HG03558 (cell line): ENCODE data around the gene CA9.
"Not testable (repeated sequence)": the region's sequence is repeated elsewhere in the genome, so short reads cannot be mapped to it uniquely, and the experiment has no call there.

Experiments used
- ATAC-seq: cut with Tn5 transposase; IDR thresholded peaks from one replicate; pipeline ENCODE4 v1.9.1; 2021; ENCODE audit warnings: moderate number of reproducible peaks; ENCODE audit not compliant: unreplicated experiment; ENCODE audit errors: extremely low read depth

The CA9 gene

DNA sequence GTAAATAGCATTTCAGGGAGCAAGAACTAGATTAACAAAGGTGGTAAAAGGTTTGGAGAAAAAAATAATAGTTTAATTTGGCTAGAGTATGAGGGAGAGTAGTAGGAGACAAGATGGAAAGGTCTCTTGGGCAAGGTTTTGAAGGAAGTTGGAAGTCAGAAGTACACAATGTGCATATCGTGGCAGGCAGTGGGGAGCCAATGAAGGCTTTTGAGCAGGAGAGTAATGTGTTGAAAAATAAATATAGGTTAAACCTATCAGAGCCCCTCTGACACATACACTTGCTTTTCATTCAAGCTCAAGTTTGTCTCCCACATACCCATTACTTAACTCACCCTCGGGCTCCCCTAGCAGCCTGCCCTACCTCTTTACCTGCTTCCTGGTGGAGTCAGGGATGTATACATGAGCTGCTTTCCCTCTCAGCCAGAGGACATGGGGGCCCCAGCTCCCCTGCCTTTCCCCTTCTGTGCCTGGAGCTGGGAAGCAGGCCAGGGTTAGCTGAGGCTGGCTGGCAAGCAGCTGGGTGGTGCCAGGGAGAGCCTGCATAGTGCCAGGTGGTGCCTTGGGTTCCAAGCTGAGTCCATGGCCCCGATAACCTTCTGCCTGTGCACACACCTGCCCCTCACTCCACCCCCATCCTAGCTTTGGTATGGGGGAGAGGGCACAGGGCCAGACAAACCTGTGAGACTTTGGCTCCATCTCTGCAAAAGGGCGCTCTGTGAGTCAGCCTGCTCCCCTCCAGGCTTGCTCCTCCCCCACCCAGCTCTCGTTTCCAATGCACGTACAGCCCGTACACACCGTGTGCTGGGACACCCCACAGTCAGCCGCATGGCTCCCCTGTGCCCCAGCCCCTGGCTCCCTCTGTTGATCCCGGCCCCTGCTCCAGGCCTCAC is at the start of gene CA9:
CA9 (plus strand) TSS at position 797 of the 893 bp plus-strand sequence; CDS start at position 829, 32 bp downstream.
- no peak for ATAC-seq

DNA sequence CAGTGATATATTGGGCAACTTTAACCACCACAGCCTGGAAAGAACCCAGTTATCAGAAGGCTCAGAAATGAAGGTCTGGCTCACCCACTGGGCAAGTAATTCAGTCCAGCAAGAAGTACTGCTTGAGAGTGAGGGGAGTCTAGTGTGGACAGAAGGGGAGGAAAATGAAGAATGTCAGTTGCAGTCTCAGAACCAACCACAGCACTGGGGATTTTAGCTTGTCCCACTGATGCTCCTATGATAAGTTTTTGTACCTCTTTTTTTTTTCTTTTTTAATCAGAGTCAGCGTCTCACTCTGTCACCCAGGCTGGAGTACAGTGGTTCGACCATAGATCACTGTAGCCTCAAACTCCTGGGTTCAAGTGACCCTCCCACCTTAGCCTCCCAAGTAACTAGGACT is 46.2 kb upstream of the CA9 start:
- no peak for ATAC-seq

DNA sequence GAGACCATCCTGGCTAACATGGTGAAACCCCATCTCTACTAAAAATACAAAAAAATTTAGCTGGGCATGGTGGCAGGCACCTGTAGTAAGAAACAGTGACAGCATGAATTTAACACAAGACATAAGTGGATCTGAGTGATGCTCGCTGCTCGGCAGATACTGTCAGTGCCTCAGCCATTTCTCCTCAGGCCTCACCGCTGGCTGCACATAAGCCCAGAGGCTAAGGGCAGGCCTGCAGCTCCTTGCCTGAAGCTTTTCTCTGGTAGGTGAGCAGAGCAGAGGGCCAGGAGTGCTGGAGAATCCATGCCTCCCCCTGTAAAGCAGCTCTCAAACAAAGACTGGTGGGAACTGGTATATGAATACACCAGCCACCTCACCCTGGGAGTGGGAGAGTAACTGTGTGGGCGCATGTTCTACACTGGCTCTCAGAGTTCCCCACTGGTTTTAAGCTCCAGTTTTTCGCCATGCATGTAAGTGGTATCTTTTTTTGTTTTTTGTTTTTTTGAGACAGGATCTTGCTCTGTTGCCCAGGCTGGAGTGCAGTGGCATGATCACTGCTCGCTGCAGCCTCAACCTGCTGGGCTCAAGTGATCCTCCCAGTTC is 45.2 kb upstream of the CA9 start:
- no peak for ATAC-seq

DNA sequence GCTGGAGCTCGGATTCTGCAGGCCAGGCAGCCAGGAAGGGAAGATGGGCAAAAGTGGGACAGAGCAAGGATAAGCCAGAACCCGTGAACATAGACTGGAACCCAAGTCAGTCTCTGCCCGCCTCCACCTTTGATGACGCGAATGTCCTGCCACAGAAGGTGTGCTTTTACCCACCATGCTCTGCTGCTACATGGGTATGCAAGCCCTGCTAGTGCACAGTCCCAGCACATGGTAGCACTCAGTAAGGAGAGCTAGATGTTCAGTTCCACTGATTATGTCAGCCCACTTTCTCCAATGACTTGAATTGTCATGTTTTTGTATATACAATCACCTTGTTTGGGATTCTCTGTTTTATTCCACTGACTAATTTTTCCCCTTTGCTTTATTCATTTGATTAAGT is 44.1 kb upstream of the CA9 start:
- ATAC-seq = no peak

DNA sequence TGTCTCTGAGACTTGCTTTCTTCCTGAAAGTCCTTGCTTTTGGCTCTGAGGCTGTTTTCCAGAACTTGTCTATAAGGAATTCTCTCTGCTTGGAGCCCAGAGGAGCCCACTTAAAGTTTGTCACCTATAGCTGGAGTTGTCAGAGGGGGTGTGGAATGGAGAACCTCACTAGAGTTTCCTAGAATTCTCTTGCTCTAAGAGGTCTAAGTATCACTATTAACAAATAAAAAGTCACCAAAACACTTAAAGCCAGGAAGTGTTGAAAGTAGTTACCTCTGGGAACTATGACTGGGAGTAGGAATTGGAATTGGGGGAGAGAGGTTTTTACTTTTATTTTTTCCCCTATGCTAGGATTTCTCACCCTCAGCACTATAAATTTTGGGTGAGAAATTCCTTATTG is 38.0 kb upstream of the CA9 start:
- ATAC-seq = no peak

DNA sequence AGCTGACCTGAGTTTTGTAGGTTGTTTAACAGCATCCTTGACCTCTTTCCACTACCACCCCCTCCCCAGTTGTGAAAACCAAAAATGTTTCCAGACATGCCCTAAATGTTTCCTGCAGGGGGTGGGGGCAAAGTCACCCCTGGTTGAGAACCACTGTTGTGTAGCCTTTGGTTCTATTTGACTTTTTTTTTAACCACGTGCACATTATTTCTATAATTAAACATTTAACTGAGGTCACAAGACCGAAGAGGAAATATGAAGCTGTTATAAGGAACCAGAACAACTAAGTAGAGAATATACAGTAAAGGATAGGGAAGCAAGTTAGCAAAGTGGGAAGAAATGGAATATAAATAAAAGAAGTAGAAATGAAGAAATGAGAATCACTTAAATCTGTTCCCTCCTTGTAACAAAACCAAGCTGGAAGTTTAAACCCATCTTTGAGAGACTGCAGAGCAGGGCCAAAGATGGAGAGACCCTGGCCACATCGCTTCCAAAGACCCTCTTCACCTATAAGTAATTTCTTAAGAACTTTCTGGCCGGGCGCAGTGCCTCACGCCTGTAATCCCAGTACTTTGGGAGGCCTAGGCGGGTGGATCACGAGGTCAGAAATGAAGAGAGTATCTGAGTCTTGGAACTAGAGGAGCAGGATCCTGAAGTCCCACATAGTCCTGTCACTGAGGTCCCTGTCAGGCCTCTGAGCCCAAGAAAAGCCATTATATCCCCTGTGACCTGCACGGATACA is 37.4 kb upstream of the CA9 start:
- no peak for ATAC-seq

DNA sequence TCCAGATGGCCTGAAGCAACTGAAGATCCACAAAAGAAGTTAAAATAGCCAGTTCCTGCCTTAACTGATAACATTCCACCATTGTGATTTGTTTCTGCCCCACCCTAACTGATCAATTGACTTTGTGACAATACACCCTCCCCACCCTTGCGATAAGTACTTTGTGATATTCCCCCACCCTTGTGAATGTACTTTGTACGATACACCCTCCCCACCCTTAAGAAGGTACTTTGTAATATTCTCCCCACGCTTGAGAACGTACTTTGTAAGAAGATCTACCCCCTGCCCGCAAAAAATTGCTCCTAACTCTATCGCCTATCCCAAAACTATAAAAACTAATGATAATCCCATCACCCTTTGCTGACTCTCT is 36.9 kb upstream of the CA9 start:
- not testable (repeated sequence) for ATAC-seq

DNA sequence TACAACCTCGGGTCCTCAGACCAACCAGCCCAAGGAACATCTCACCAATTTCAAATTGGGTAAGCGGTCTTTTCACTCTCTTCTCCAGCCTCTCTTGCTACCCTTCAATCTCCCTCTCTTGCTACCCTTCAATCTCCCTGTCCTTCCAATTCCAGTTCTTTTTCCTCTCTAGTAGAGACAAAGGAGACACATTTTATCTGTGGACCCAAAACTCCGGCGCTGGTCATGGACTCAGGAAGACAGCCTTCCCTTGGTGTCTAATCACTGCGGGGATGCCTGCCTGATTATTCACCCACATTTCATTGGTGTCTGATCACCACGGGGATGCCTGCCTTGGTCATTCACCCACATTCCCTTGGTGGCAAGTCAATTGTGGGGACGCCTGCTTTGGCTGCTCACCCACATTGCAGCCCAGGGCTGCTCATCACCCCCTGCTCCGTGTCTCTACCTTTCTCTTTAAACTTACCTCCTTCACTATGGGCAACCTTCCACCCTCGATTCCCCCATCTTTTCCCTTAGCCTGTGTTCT is 36.2 kb upstream of the CA9 start:
- not testable (repeated sequence) for ATAC-seq

DNA sequence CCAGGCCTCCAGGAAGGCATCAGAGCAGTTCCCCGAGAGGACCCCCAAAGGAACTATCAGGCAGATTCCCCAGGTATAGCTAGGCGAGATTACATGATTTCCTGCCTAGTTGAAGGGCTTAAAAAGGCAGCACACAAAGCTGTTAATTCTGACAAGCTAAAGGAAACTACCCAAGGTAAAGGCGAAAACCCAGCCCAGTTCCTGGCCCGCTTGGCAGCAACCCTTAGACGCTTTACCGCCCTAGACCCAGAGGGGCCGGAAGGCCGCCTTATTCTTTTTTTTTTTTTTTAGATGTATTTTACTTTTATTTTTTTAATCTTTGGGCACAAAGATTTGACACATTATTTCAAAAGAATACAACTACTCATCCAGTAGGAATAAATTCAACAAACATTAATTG is 35.0 kb upstream of the CA9 start:
- not testable (repeated sequence) for ATAC-seq

DNA sequence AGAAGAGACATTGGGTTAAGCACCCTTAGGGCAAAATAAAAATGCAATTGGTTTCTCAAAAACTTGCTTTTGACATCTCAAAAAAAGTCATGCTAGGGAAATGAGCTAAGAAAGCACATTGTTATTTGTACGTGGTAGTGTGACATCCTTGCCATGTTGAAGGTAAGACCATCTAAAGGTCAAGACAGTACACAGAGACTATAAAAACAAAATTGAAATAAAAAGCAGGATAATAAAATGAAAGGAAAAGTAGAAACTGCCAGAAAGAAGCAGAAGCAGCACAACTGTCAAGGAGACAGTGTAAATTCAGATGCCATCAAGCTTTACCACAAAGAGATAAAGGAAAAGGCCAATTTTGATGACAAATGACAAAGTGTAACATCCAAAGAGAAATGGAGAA is 34.5 kb upstream of the CA9 start:
- ATAC-seq = not testable (repeated sequence)

DNA sequence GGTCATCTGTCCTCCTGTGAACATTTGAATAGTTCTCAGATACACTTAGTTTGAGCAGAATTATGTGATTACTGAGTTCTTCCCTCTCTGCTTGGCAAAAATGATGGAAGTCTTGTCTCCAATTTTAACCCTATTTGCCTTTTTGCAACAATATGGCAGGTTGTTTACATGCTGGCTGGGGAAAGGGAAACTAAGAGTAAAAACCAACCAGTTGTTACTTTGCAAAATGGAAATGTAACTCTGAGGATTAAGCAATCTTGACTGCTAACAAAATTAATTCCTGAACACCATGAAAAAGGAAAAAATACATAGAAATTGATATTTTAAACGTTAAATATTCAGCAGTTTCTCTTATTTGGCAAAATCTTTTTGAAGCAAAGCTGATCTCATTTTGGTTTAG is 34.1 kb upstream of the CA9 start:
- no peak for ATAC-seq

DNA sequence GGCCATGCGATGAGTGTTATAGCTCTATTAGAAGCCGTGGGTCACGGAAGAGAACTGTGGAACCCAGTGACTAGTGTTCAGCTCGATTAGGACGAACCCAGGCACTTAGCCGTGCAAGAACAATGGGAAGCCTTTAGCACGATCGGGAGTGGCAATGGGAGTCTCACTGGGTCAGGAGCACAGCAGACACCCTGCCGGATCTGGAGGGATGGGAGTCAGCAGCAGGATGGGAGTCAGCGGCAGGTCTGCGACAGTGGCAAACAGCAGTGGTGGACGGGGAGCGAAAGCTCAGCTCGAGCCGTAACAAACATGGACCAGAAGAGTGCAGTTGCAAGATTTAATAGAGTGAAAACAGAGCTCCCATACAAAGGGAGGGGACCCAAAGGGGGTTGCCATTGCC is 33.3 kb upstream of the CA9 start:
- not testable (repeated sequence) for ATAC-seq

DNA sequence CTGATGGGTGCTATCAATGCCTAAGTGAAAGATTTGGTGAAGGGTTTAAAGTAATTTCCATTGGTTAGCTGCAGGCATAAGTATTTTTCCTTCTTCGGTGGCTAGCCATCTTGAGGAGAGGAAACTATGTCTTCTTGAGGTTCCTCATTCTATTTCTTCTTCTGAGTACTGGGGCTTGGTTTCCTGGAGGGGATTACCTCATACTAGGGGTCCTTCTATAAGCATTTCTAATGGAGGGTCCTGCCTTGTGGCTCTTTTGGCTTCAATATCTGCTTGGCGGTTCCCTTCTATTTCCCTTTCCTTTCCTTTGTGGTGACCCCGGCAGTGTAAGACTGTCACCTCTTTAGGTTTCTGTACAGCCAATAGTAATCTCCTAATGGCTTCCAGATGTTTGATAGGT is 32.2 kb upstream of the CA9 start:
- not testable (repeated sequence) for ATAC-seq

DNA sequence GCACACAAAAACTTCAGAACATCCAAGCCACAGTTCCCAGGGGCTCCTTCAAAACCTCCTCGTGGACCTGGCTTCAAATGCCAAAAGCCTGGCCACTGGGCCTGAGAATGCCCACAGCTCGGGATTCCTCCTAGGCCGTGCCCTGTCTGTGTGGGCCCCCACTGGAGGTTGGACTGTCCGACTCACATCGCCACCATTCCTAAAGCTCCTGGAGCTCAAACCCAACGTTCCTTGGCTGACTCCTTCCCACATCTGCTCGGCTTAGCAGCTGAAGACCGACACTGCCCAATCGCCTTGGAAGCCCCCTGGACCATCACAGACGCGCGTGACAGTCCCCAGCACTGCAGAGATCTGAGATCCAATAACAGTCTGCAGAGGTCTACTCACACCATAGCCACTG is 30.7 kb upstream of the CA9 start:
- ATAC-seq = no peak

DNA sequence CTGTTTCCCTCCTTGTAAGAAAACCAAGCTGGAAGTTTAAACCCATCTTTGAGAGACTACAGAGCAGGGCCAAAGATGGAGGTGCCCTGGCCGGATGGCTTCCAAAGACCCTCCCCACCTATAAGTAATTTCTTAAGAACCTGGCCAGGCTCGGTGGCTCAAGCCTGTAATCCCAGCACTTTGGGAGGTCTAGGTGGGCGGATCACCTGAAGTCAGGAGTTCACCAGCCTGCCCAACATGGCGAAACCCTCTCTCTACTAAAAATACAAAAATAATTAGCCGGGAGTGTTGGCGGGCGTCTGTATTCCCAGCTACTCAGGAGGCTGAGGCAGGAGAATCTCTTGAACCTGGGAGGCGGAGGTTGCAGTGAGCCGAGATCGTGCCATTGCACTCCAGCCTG is 28.0 kb upstream of the CA9 start:
- not testable (repeated sequence) for ATAC-seq

DNA sequence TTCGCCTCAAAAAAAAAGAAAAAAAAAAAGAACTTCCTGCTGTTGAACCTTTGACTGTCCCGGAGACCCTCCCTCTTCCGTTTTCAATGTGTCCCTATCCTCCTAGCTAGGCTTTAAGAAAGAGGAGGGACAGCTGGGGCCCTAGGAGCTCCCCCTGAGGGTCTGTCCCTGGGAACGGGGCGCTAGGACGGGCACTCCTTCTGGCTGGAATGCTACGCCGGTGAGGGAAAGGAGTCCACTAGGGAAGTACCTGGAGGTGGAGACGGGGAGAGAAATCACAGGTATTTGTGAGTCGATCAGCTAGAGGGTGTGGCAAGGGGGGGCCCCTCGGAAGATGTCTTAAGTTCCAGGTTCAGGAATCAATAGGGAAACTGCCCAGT is 27.6 kb upstream of the CA9 start:
- no peak for ATAC-seq

DNA sequence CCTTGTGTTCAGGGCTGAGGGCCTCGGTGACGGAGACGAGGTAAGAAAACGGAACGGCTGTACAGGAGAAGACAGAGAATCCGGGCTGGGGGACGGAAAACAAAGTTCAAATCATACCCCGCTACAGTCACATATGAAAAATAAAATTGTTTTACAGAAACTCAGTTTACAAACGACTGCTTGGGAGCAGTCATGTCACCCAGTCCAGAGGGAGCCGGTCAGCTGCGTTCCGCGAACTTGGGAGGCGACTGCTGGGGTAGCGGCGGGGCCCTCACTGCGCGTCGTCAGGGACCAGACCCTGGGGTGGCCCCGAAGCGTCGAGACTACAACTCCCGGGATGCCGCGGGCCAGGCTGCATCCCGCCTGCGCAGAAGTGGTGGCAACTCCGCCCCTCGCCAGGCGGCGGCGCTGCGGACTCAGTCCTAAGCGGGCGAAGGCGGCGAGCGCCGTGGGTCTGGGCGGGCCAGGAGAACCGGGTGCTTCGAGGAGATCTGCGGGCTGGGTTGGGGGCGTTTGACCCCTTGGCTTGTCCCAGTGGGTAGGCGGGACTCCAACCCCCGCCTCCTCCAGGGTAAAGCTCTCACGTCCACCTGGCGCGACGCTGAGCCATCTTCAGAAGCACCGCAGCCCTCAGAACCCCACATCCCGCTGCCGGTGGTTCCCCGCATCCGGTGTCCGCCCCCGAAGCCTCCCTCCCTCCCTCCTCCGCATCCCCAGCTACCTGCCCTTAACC is 27.0 kb upstream of the CA9 start:
- peak; percentile 56 for ATAC-seq

DNA sequence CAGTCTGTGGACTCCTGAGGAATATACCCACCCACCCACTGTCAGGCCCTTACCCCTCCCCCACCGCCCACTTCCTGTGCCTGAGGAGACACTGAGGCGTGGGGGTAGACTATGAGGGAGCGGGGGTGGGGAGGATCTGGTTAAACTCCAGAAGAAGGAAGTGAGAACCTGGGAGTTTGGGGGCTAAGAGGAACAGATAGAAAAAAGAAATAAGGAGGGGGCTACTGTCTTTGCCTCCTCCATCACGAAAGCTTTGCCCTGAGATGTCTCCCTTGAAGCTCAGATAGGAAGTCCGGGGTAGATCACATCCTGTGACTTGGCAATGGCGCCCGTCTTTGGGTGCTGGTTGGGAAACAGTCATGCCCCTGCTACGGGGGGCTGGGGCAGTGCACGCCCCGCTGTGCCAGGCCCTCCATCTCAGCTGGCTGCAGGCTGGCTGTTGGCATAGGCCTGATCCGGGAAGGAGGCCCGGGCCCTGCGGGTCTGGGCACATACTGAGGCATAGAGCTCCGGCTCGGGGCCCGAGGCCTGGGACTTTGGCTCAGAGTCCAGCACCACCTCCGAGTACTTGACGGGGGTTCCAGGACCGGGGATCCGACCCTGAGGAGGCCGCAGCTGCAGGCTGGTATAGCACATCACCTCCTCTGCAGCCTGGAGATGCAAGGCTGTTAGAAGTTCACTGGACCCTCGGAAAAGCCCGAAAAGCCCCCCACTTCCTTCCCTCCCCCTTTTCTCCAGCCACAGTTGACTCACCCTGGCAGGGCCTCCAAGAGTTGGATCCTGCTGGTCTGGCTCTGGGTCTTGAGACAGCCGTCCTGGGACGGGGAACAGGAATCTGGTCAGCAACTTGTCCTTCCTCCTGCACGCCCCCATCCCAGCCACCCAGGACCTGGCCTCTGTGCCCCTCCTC is 24.0 kb upstream of the CA9 start:
- no peak for ATAC-seq
